ENCODE data around the gene EWSR1.

DNA sequence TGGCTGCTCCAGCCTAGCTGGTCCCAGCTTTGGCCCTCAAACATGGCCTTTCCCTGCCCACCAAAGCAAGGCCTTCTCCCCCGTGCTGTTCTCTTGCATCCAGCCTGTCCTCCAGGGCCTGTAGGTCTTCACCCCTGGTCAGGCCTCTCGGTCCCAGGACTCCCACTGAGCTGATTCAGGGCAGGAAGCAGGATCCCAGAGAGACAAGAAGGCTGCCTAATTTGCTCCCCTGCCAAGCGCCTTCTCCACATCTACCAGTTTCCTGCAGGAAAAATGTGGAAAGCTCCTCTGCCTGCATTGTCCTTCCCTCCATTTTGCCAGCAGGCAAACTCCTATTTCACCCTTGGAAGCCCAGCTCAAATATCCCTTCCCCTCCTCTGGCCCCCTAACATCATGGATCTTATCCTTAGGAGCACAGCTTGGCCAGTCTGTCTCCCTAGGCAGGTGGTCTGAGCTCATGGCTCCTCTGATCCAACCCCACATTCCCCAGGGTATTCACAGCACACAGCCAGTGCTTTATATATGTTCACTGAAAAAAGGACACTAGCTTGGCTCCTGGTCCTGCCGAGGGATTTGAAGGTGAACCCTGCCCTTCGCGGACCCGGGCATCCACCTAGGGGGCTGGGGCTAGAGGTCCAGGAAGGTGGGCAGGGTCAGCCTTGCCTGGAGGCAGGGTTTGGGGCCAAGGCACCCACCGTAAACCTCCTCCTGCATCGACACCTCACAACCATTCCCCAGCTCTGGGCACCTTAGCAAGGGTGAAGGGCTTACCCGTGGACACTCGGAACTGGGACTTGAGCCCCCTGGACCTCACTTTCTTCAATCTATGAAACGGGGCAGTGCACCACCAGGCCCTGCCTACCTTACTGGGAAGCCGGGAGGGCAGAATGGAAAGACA, 1.3 kb upstream of the EWSR1 start:
- TF ChIP-seq, protein P1, sequence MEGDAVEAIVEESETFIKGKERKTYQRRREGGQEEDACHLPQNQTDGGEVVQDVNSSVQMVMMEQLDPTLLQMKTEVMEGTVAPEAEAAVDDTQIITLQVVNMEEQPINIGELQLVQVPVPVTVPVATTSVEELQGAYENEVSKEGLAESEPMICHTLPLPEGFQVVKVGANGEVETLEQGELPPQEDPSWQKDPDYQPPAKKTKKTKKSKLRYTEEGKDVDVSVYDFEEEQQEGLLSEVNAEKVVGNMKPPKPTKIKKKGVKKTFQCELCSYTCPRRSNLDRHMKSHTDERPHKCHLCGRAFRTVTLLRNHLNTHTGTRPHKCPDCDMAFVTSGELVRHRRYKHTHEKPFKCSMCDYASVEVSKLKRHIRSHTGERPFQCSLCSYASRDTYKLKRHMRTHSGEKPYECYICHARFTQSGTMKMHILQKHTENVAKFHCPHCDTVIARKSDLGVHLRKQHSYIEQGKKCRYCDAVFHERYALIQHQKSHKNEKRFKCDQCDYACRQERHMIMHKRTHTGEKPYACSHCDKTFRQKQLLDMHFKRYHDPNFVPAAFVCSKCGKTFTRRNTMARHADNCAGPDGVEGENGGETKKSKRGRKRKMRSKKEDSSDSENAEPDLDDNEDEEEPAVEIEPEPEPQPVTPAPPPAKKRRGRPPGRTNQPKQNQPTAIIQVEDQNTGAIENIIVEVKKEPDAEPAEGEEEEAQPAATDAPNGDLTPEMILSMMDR (IDR thresholded peaks at IDR 0.05; ENCODE audit: poor library complexity, severe bottlenecking) = no peak
- TF ChIP-seq, protein P2, sequence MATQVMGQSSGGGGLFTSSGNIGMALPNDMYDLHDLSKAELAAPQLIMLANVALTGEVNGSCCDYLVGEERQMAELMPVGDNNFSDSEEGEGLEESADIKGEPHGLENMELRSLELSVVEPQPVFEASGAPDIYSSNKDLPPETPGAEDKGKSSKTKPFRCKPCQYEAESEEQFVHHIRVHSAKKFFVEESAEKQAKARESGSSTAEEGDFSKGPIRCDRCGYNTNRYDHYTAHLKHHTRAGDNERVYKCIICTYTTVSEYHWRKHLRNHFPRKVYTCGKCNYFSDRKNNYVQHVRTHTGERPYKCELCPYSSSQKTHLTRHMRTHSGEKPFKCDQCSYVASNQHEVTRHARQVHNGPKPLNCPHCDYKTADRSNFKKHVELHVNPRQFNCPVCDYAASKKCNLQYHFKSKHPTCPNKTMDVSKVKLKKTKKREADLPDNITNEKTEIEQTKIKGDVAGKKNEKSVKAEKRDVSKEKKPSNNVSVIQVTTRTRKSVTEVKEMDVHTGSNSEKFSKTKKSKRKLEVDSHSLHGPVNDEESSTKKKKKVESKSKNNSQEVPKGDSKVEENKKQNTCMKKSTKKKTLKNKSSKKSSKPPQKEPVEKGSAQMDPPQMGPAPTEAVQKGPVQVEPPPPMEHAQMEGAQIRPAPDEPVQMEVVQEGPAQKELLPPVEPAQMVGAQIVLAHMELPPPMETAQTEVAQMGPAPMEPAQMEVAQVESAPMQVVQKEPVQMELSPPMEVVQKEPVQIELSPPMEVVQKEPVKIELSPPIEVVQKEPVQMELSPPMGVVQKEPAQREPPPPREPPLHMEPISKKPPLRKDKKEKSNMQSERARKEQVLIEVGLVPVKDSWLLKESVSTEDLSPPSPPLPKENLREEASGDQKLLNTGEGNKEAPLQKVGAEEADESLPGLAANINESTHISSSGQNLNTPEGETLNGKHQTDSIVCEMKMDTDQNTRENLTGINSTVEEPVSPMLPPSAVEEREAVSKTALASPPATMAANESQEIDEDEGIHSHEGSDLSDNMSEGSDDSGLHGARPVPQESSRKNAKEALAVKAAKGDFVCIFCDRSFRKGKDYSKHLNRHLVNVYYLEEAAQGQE (IDR thresholded peaks at IDR 0.05; ENCODE audit: borderline replicate concordance) = no peak
- TF ChIP-seq POLR2AphosphoS5 (IDR thresholded peaks at IDR 0.05) (no peak), EZH2 (IDR thresholded peaks at IDR 0.05; ENCODE audit: borderline replicate concordance, insufficient read depth, low read length, poor library complexity, severe bottlenecking) (no peak)

Data from neural cell (in vitro differentiated cells).